ENCODE results near the gene FLNB. TPM values are rescaled to one million over a fixed set of nuclear protein-coding genes. Genes with fewer than 3 reads are reported as not detected.

The FLNB gene
- total and polyA plus RNA-seq, 2 of the 13 experiments (the other 11 are each of a cell fraction or from before 2014, with no cell fraction given) = 106 to 130 TPM

GRCh38 chr3:58102976-58103451 is 94.8 kb downstream of the FLNB start (continued):
- TF ChIP-seq HIC2 (CRISPR knock-in tag; IDR thresholded peaks at IDR 0.05; ENCODE audit: low read depth) = no peak
- TF ChIP-seq TCF7L2 (IDR thresholded peaks at IDR 0.05; ENCODE audit: low read depth, low read length) = no peak
- TF ChIP-seq ZSCAN25 (CRISPR knock-in tag; IDR thresholded peaks at IDR 0.05) = no peak
- TF ChIP-seq NR2F1 (CRISPR knock-in tag; IDR thresholded peaks at IDR 0.05) = no peak
- TF ChIP-seq ESRRA (CRISPR knock-in tag; IDR thresholded peaks at IDR 0.05; ENCODE audit: low read depth) = peak; percentile 30; the same call in 1 of the 2 replicates
- peak; percentile 51; the same call in 1 of the 2 replicates for TF ChIP-seq AHDC1 (CRISPR knock-in tag; IDR thresholded peaks at IDR 0.05; ENCODE audit: borderline replicate concordance)
- no peak for TF ChIP-seq MAFG (CRISPR knock-in tag; IDR thresholded peaks at IDR 0.05)
- no peak for TF ChIP-seq ZNF543 (CRISPR knock-in tag; IDR thresholded peaks at IDR 0.05)
- TF ChIP-seq ZFY (CRISPR knock-in tag; IDR thresholded peaks at IDR 0.05) = no peak
- 0 out of 2 replicates have a peak, but pooled peaks have one; percentile 38 for TF ChIP-seq ZNF605 (CRISPR knock-in tag; IDR thresholded peaks at IDR 0.05)
- TF ChIP-seq ZNF460 (CRISPR knock-in tag; IDR thresholded peaks at IDR 0.05; ENCODE audit: borderline replicate concordance) = no peak
- TF ChIP-seq TBX2 (CRISPR knock-in tag; IDR thresholded peaks at IDR 0.05; ENCODE audit: borderline replicate concordance) = peak; percentile 22; the same call in 1 of the 2 replicates
- TF ChIP-seq ZNF318 (CRISPR knock-in tag; IDR thresholded peaks at IDR 0.05) = no peak
- TF ChIP-seq IKZF1 (IDR thresholded peaks at IDR 0.05) = no peak
